ENCODE results near the gene AGAP1. TPM values are rescaled to one million over a fixed set of nuclear protein-coding genes. Genes with fewer than 3 reads are reported as not detected.

AGAP1 gene
- total and polyA plus RNA-seq, 4 donors: 2.0 to 8.5 (median 5.4) TPM

GRCh38 chr2:235924675-235925063, 430.8 kb downstream of the AGAP1 start:
- Histone ChIP-seq H3K9me3 (ENCODE audit: control insufficient read depth in 4 of 4, low read length in 3 of 4) (no peaks in the 10 kb centered on the region), H3K36me3 (ENCODE audit: control insufficient read depth in 4 of 4, insufficient read depth in 3 of 4, low read depth in 1 of 4, low read length in 3 of 4) (no peaks in the 10 kb centered on the region), H3K27ac (ENCODE audit: low read depth in 1 of 2, low read length in 2 of 2) (no peak overlapping the region), H3K4me1 (ENCODE audit: control insufficient read depth in 4 of 4, insufficient read depth in 4 of 4, low read length in 3 of 4) (no peaks in the 10 kb centered on the region), H3K9ac (ENCODE audit: low read depth in 1 of 2, low read length in 2 of 2) (no peak overlapping the region), H3K27me3 (ENCODE audit: control insufficient read depth in 4 of 4, insufficient read depth in 4 of 4, low read length in 3 of 4) (no peaks in the 10 kb centered on the region), H3K4me3 (ENCODE audit: low read depth in 1 of 3, low read length in 3 of 3) (no peak overlapping the region)
- peak; percentile 30 for DNase-seq (ENCODE audit: low spot score)
- WGBS: 67% methylated on average over 4 of the region's 4 CpGs
- TF ChIP-seq HNF4A (conservative IDR thresholded peaks at IDR 0.05): no peak
- TF ChIP-seq SP1 (IDR thresholded peaks at IDR 0.05): no peak
- no peak for TF ChIP-seq YY1 (IDR thresholded peaks at IDR 0.05)
- TF ChIP-seq HNF4G (IDR thresholded peaks at IDR 0.05): no peak
- no peak for TF ChIP-seq EGR1 (IDR thresholded peaks at IDR 0.05; ENCODE audit: low read depth in 2 of 2)
- no peak for TF ChIP-seq CTCF (IDR thresholded peaks at IDR 0.05; ENCODE audit: low read depth, low read length, missing input control)

GRCh38 chr2:235925250-235925919, 431.5 kb downstream of the AGAP1 start:
- H3K9ac ChIP-seq (ENCODE audit: low read depth in 1 of 2, low read length in 2 of 2): no peak overlapping the region
- no peaks in the 10 kb centered on the region for H3K27me3 ChIP-seq (ENCODE audit: control insufficient read depth in 4 of 4, insufficient read depth in 4 of 4, low read length in 3 of 4)
- DNase-seq (ENCODE audit: low spot score): peak; percentile 22
- H3K9me3 ChIP-seq (ENCODE audit: control insufficient read depth in 4 of 4, low read length in 3 of 4): no peaks in the 10 kb centered on the region
- H3K4me1 ChIP-seq (ENCODE audit: control insufficient read depth in 4 of 4, insufficient read depth in 4 of 4, low read length in 3 of 4): no peaks in the 10 kb centered on the region
- H3K36me3 ChIP-seq (ENCODE audit: control insufficient read depth in 4 of 4, insufficient read depth in 3 of 4, low read depth in 1 of 4, low read length in 3 of 4): no peaks in the 10 kb centered on the region
- no peak overlapping the region for H3K4me3 ChIP-seq (ENCODE audit: low read depth in 1 of 3, low read length in 3 of 3)
- WGBS: 84% methylated on average over 14 of the region's 14 CpGs
- no peak overlapping the region for H3K27ac ChIP-seq (ENCODE audit: low read depth in 1 of 2, low read length in 2 of 2)
- TF ChIP-seq HNF4G (IDR thresholded peaks at IDR 0.05) (no peak), HNF4A (conservative IDR thresholded peaks at IDR 0.05) (no peak), FOXA2 (IDR thresholded peaks at IDR 0.05) (no peak), NR2F2 (IDR thresholded peaks at IDR 0.05) (no peak), ATF3 (IDR thresholded peaks at IDR 0.05) (no peak), FOXA1 (IDR thresholded peaks at IDR 0.05) (no peak), RXRA (IDR thresholded peaks at IDR 0.05) (no peak)

GRCh38 chr2:235926229-235926628, 432.4 kb downstream of the AGAP1 start:
- Histone ChIP-seq H3K36me3 (ENCODE audit: control insufficient read depth in 4 of 4, insufficient read depth in 3 of 4, low read depth in 1 of 4, low read length in 3 of 4) (no peaks in the 10 kb centered on the region), H3K4me1 (ENCODE audit: control insufficient read depth in 4 of 4, insufficient read depth in 4 of 4, low read length in 3 of 4) (no peaks in the 10 kb centered on the region), H3K9me3 (ENCODE audit: control insufficient read depth in 4 of 4, low read length in 3 of 4) (no peaks in the 10 kb centered on the region), H3K27me3 (ENCODE audit: control insufficient read depth in 4 of 4, insufficient read depth in 4 of 4, low read length in 3 of 4) (no peaks in the 10 kb centered on the region), H3K9ac (ENCODE audit: low read depth in 1 of 2, low read length in 2 of 2) (no peak overlapping the region), H3K27ac (ENCODE audit: low read depth in 1 of 2, low read length in 2 of 2) (no peak overlapping the region), H3K4me3 (ENCODE audit: low read depth in 1 of 3, low read length in 3 of 3) (no peak overlapping the region)
- DNase-seq (ENCODE audit: low spot score): peak; percentile 13
- WGBS: 94% methylated on average over 7 of the region's 7 CpGs
- no peak for TF ChIP-seq REST (IDR thresholded peaks at IDR 0.05)
- TF ChIP-seq CTCF (IDR thresholded peaks at IDR 0.05; ENCODE audit: low read depth, low read length, missing input control): no peak
- no peak for TF ChIP-seq RXRA (IDR thresholded peaks at IDR 0.05)
- no peak for TF ChIP-seq HNF4G (IDR thresholded peaks at IDR 0.05)
- no peak for TF ChIP-seq JUND (IDR thresholded peaks at IDR 0.05)
- no peak for TF ChIP-seq EGR1 (IDR thresholded peaks at IDR 0.05; ENCODE audit: low read depth in 2 of 2)
- TF ChIP-seq NR2F2 (IDR thresholded peaks at IDR 0.05): no peak
- TF ChIP-seq TAF1 (conservative IDR thresholded peaks at IDR 0.05): no peak
- no peak for TF ChIP-seq ATF3 (IDR thresholded peaks at IDR 0.05)
- no peak for TF ChIP-seq HNF4A (conservative IDR thresholded peaks at IDR 0.05)
- TF ChIP-seq ZBTB33 (IDR thresholded peaks at IDR 0.05): no peak
- TF ChIP-seq FOXA2 (IDR thresholded peaks at IDR 0.05): no peak
- no peak for TF ChIP-seq YY1 (IDR thresholded peaks at IDR 0.05)
- TF ChIP-seq SP1 (IDR thresholded peaks at IDR 0.05): no peak
- no peak for TF ChIP-seq FOXA1 (IDR thresholded peaks at IDR 0.05)
- no peak for TF ChIP-seq GABPA (IDR thresholded peaks at IDR 0.05 in 1 of 2, conservative IDR thresholded peaks at IDR 0.05 in 1 of 2)

All from liver (tissue), 9 donors.